ENCODE data around the gene CCDC191. TPM values are rescaled to one million over a fixed set of nuclear protein-coding genes. Genes with fewer than 3 reads are reported as not detected.
A peak's percentile ranks its signal among the peaks of the same experiment; 100 is the strongest.

The CCDC191 gene
- total RNA-seq, 1 donor from 2014 or later: 1.6 TPM

DNA sequence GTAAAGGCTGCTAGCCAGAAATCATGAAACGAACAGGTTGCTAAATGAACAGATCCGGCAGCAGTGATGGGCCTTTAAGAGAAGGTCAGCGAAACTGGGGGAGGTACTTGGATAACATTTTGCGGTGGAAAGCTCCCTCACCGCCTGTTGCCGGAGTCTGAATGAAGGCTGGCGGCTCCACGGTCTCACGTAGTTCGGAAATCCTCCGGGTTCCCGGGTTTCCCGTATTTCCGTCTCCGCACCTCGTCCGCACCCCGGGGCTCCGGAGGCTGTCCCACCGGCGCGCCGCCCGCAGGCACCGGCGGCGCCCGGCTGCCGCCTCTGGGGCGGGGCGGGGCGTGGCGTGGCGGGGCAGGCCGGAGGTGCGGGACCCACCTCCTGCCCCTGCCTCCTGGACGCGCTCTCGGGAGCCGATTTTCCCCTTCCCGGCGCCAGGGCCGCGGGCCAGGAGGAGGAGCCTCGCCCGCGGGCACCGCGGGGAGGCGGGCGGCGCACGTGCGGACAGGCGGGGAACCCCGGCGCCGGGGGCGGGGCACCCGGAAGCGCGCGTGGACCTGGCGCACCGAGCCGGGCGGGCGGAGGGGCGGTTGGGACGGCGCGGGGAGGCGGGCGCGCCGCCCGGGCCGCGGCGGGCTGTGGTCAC is 108.8 kb downstream of the CCDC191 start, which contains the start of gene ZDHHC23:
ZDHHC23 (plus strand) TSS at position 642 of the 643 bp plus-strand sequence. CDS start 790 bp downstream, outside the sequence.
- H3K9me3 ChIP-seq (ENCODE audit: control insufficient read depth in 3 of 3, low read length in 3 of 3): no peaks in the 10 kb centered on the region
- peak within 1 kb of the TSS; percentile 10 to 65 (median 64) for H3K9ac ChIP-seq (ENCODE audit: low read depth in 1 of 3, low read length in 3 of 3)
- no peaks in the 10 kb centered on the region for H3K36me3 ChIP-seq (ENCODE audit: control insufficient read depth in 3 of 3, insufficient read depth in 3 of 3, low read length in 3 of 3)
- no peaks in the 10 kb centered on the region for H3K27me3 ChIP-seq (ENCODE audit: control insufficient read depth in 3 of 3, insufficient read depth in 3 of 3, low read length in 3 of 3)
- H3K4me3 ChIP-seq (ENCODE audit: low read length in 3 of 3): peak within 1 kb of the TSS; percentile 81 to 83 (median 82)
- H3K27ac ChIP-seq (ENCODE audit: low read depth, low read length): no peak within 1 kb of the TSS
- H3K4me1 ChIP-seq (ENCODE audit: control insufficient read depth in 3 of 3, insufficient read depth in 3 of 3, low read length in 3 of 3): peaks cover 5 to 10% (median 7%) of the 10 kb centered on the region in 3 donors

DNA sequence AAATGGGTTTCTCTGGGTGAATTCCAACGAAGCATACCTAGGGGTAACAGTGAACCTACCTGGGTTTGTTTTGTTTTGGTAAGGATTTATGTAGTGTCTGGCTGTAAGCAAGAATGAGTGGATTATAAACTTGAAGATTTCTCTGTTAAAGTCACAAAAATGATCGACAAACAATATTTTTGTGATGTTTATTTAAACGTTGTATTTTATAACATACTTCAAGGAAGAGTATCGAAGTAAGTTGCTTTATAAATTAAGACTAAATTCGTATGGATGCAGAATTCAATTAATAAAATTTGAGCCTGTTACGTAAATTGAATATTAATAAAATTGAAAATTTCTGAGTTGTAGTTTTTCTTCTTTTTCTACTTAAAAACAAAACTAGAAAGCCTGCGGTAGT is 109.5 kb downstream of the CCDC191 start:
- Histone ChIP-seq H3K4me3 (ENCODE audit: low read length in 3 of 3) (peak overlapping the region in 2 of 3 donors; percentile 81 to 83), H3K4me1 (ENCODE audit: control insufficient read depth in 3 of 3, insufficient read depth in 3 of 3, low read length in 3 of 3) (peaks cover 5 to 10% (median 7%) of the 10 kb centered on the region in 3 donors), H3K27me3 (ENCODE audit: control insufficient read depth in 3 of 3, insufficient read depth in 3 of 3, low read length in 3 of 3) (no peaks in the 10 kb centered on the region), H3K36me3 (ENCODE audit: control insufficient read depth in 3 of 3, insufficient read depth in 3 of 3, low read length in 3 of 3) (no peaks in the 10 kb centered on the region), H3K9ac (ENCODE audit: low read depth in 1 of 3, low read length in 3 of 3) (peak overlapping the region in 1 of 3 donors; percentile 64), H3K27ac (ENCODE audit: low read depth, low read length) (no peak overlapping the region), H3K9me3 (ENCODE audit: control insufficient read depth in 3 of 3, low read length in 3 of 3) (no peaks in the 10 kb centered on the region)

DNA sequence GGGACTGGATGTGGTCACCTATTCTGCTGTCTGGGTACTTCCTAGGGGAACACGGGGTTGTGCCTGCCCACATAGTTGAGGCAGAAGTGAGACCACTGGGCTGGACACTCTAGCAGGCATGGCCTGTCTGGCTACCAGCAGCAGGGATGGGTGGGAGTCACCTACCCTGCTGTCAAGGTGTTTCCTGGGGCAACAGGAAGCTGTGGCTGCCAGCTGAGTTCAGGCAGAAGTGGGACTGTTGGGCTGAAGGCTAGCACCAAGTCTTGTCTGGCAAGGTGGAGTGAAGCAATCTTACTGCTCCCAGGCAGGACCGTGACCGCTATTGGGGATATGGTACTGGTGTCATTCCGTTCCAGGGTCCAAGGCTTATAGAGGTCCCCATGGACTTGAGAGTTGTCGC is 128.8 kb downstream of the CCDC191 start:
- Histone ChIP-seq H3K9me3 (ENCODE audit: control insufficient read depth in 3 of 3, low read length in 3 of 3) (no peaks in the 10 kb centered on the region), H3K4me1 (ENCODE audit: control insufficient read depth in 3 of 3, insufficient read depth in 3 of 3, low read length in 3 of 3) (no peaks in the 10 kb centered on the region), H3K27me3 (ENCODE audit: control insufficient read depth in 3 of 3, insufficient read depth in 3 of 3, low read length in 3 of 3) (peaks cover 0 to 3% (median 0%) of the 10 kb centered on the region in 3 donors), H3K36me3 (ENCODE audit: control insufficient read depth in 3 of 3, insufficient read depth in 3 of 3, low read length in 3 of 3) (no peaks in the 10 kb centered on the region), H3K27ac (ENCODE audit: low read depth, low read length) (no peak overlapping the region), H3K9ac (ENCODE audit: low read depth in 1 of 3, low read length in 3 of 3) (no peak overlapping the region), H3K4me3 (ENCODE audit: low read length in 3 of 3) (no peak overlapping the region)

DNA sequence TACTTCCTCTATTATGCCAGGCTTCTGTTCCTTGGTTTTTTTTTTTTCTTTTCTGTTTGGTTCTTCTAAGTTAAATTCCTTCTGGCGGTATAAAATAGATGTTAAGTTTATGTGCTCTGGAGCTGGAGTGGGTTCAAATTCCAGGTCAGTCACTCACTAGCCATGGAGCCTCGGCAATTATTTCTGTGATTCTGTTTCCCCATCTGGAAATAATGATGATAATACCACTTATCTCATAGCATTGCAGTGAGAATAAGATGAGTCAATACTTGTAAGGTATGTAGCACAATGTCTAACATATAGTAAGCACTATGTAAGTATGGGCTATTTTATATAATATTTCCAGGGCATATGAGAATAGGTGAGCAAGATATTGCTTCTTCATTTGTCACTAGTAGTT is 141.7 kb downstream of the CCDC191 start:
- Histone ChIP-seq H3K9ac (ENCODE audit: low read depth in 1 of 3, low read length in 3 of 3) (no peak overlapping the region), H3K27ac (ENCODE audit: low read depth, low read length) (no peak overlapping the region), H3K9me3 (ENCODE audit: control insufficient read depth in 3 of 3, low read length in 3 of 3) (no peaks in the 10 kb centered on the region), H3K27me3 (ENCODE audit: control insufficient read depth in 3 of 3, insufficient read depth in 3 of 3, low read length in 3 of 3) (no peaks in the 10 kb centered on the region), H3K4me1 (ENCODE audit: control insufficient read depth in 3 of 3, insufficient read depth in 3 of 3, low read length in 3 of 3) (no peaks in the 10 kb centered on the region), H3K36me3 (ENCODE audit: control insufficient read depth in 3 of 3, insufficient read depth in 3 of 3, low read length in 3 of 3) (no peaks in the 10 kb centered on the region), H3K4me3 (ENCODE audit: low read length in 3 of 3) (no peak overlapping the region)

Other genes with a start within 250 kb of the CCDC191 start
- gene GRAMD1C, start 217.7 kb downstream of the CCDC191 start, total RNA-seq: 1.6 TPM
- 1.0 TPM for gene ZDHHC23, start 108.5 kb downstream of the CCDC191 start, total RNA-seq
- 18.3 TPM for gene QTRT2, start 211 bp upstream of the CCDC191 start, total RNA-seq
- not detected for gene DRD3, start 122.5 kb upstream of the CCDC191 start, total RNA-seq
- gene ZNF80, start 181.1 kb upstream of the CCDC191 start, total RNA-seq: not detected
- not detected for gene TIGIT, start 237.5 kb upstream of the CCDC191 start, total RNA-seq

Data from skeletal muscle tissue (tissue), 4 donors.